NCI-H1105 (cell line): Measurements from ENCODE around the gene TRABD.
A peak's percentile ranks its signal among the peaks of the same experiment; 100 is the strongest.

Experiments
- DNase-seq: peaks from one replicate; lab custom pipeline; 2025; lab: John Stamatoyannopoulos, UW

The TRABD gene

GRCh38 chr22:50186761-50187523 lies 1.2 kb downstream of the TRABD start:
- no peak for DNase-seq

GRCh38 chr22:50188356-50188755 lies 2.6 kb downstream of the TRABD start:
- no peak for DNase-seq

- peak; percentile 30 for DNase-seq
These were observed 3.6 kb downstream of the TRABD start for GRCh38 chr22:50189184-50189848.

- no peak for DNase-seq
These were observed 4.1 kb downstream of the TRABD start for GRCh38 chr22:50189849-50190181.

GRCh38 chr22:50190182-50190940 lies 4.6 kb downstream of the TRABD start:
- peak; percentile 24 for DNase-seq

GRCh38 chr22:50190941-50191741 lies 5.4 kb downstream of the TRABD start:
- DNase-seq = no peak

GRCh38 chr22:50192436-50193204 lies 6.9 kb downstream of the TRABD start:
- DNase-seq = no peak

GRCh38 chr22:50193621-50194020 lies 7.9 kb downstream of the TRABD start:
- no peak for DNase-seq

- DNase-seq = no peak
These were observed 8.5 kb downstream of the TRABD start for GRCh38 chr22:50194037-50194805.

GRCh38 chr22:50196256-50196655 lies 10.5 kb downstream of the TRABD start:
- DNase-seq = no peak

- DNase-seq = no peak
These were observed 11.5 kb downstream of the TRABD start for GRCh38 chr22:50197000-50197800.

- DNase-seq = no peak
These were observed 12.3 kb downstream of the TRABD start for GRCh38 chr22:50197856-50198623.

- DNase-seq = no peak
These were observed 12.9 kb downstream of the TRABD start for GRCh38 chr22:50198624-50199017.

GRCh38 chr22:50199251-50199721 lies 13.6 kb downstream of the TRABD start:
- DNase-seq = no peak

GRCh38 chr22:50199829-50200460 lies 14.2 kb downstream of the TRABD start:
- DNase-seq = no peak

GRCh38 chr22:50200461-50201190 lies 14.9 kb downstream of the TRABD start, which contains the start of gene SELENOO:
SELENOO (plus strand) TSS chr22:50201011; CDS start chr22:50201037, 26 bp downstream.
- DNase-seq = peak; percentile 88
